ENCODE data around the gene IZUMO4. TPM values are rescaled to one million over a fixed set of nuclear protein-coding genes. Genes with fewer than 3 reads are reported as not detected.

IZUMO4 gene
- total RNA-seq, 3 donors from 2014 or later, result 3.6 to 12.8 (median 3.7) TPM

GRCh38 chr19:2113439-2114211 lies 16.9 kb downstream of the IZUMO4 start:
- H3K27ac ChIP-seq, result no peak overlapping the region
- intact Hi-C loops (cut with DNase I; ENCODE audit: low total_unique reads), result no loop called here
- no peaks in the 10 kb centered on the region for H3K9me3 ChIP-seq
- no peaks in the 10 kb centered on the region for H3K27me3 ChIP-seq
- no peak overlapping the region for H3K4me3 ChIP-seq
- no peak for DNase-seq (ENCODE audit: low spot score in 2 of 2)
- H3K4me1 ChIP-seq, result no peaks in the 10 kb centered on the region
- peaks cover 38% of the 10 kb centered on the region for H3K36me3 ChIP-seq
- TF ChIP-seq, protein P1, sequence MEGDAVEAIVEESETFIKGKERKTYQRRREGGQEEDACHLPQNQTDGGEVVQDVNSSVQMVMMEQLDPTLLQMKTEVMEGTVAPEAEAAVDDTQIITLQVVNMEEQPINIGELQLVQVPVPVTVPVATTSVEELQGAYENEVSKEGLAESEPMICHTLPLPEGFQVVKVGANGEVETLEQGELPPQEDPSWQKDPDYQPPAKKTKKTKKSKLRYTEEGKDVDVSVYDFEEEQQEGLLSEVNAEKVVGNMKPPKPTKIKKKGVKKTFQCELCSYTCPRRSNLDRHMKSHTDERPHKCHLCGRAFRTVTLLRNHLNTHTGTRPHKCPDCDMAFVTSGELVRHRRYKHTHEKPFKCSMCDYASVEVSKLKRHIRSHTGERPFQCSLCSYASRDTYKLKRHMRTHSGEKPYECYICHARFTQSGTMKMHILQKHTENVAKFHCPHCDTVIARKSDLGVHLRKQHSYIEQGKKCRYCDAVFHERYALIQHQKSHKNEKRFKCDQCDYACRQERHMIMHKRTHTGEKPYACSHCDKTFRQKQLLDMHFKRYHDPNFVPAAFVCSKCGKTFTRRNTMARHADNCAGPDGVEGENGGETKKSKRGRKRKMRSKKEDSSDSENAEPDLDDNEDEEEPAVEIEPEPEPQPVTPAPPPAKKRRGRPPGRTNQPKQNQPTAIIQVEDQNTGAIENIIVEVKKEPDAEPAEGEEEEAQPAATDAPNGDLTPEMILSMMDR (IDR thresholded peaks at IDR 0.05), result no peak
- TF ChIP-seq POLR2AphosphoS5 (IDR thresholded peaks at IDR 0.05), result no peak
- no peak for TF ChIP-seq POLR2A (IDR thresholded peaks at IDR 0.05)

DNA sequence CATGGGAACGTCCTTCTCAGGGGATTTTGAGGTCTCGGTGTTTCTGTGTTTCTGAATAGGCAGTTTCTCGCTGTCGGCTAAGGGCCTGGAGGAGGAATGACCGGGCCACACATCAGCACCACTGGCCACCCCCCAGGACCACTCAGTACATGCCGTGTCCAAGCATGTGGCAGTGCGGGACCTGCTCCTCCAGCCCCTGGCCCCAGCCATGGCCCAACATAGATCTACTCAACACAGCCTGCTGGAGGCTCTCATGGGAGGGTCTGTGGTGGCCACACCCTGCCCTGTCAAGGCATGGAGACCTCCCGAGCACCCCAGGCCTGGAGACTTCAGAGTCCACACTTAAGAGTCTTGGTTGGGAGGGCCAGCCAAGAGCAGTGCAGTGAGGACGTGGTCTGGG lies 17.5 kb downstream of the IZUMO4 start:
- no peaks in the 10 kb centered on the region for H3K9me3 ChIP-seq
- no peak for DNase-seq (ENCODE audit: low spot score in 2 of 2)
- no peaks in the 10 kb centered on the region for H3K27me3 ChIP-seq
- H3K4me3 ChIP-seq, result no peak overlapping the region
- intact Hi-C loops (cut with DNase I; ENCODE audit: low total_unique reads), result no loop called here
- H3K4me1 ChIP-seq, result no peaks in the 10 kb centered on the region
- no peak overlapping the region for H3K27ac ChIP-seq
- peaks cover 38% of the 10 kb centered on the region for H3K36me3 ChIP-seq
- TF ChIP-seq POLR2A (IDR thresholded peaks at IDR 0.05) (no peak), POLR2AphosphoS5 (IDR thresholded peaks at IDR 0.05) (no peak)
- TF ChIP-seq, protein P1 (IDR thresholded peaks at IDR 0.05), result no peak

- H3K36me3 ChIP-seq, result peaks cover 38% of the 10 kb centered on the region
- intact Hi-C loops (cut with DNase I; ENCODE audit: low total_unique reads), result no loop called here
- DNase-seq (ENCODE audit: low spot score in 2 of 2), result no peak
- H3K27ac ChIP-seq, result no peak overlapping the region
- H3K27me3 ChIP-seq, result no peaks in the 10 kb centered on the region
- H3K4me3 ChIP-seq, result no peak overlapping the region
- TF ChIP-seq POLR2AphosphoS5 (IDR thresholded peaks at IDR 0.05) (no peak), POLR2A (IDR thresholded peaks at IDR 0.05) (no peak)
- TF ChIP-seq, protein P1 (IDR thresholded peaks at IDR 0.05), result no peak
- no peaks in the 10 kb centered on the region for H3K4me1 ChIP-seq
- no peaks in the 10 kb centered on the region for H3K9me3 ChIP-seq
Observed at GRCh38 chr19:2114821-2115220, 18.1 kb downstream of the IZUMO4 start.

GRCh38 chr19:2115324-2115723 lies 18.6 kb downstream of the IZUMO4 start:
- no peaks in the 10 kb centered on the region for H3K9me3 ChIP-seq
- H3K4me3 ChIP-seq, result no peak overlapping the region
- H3K36me3 ChIP-seq, result peaks cover 40% of the 10 kb centered on the region
- no peak for DNase-seq (ENCODE audit: low spot score in 2 of 2)
- intact Hi-C loops (cut with DNase I; ENCODE audit: low total_unique reads), result no loop called here
- no peak overlapping the region for H3K27ac ChIP-seq
- TF ChIP-seq POLR2A (IDR thresholded peaks at IDR 0.05) (no peak), POLR2AphosphoS5 (IDR thresholded peaks at IDR 0.05) (no peak)
- TF ChIP-seq, protein P1 (IDR thresholded peaks at IDR 0.05), result no peak
- no peaks in the 10 kb centered on the region for H3K4me1 ChIP-seq
- no peaks in the 10 kb centered on the region for H3K27me3 ChIP-seq

DNA sequence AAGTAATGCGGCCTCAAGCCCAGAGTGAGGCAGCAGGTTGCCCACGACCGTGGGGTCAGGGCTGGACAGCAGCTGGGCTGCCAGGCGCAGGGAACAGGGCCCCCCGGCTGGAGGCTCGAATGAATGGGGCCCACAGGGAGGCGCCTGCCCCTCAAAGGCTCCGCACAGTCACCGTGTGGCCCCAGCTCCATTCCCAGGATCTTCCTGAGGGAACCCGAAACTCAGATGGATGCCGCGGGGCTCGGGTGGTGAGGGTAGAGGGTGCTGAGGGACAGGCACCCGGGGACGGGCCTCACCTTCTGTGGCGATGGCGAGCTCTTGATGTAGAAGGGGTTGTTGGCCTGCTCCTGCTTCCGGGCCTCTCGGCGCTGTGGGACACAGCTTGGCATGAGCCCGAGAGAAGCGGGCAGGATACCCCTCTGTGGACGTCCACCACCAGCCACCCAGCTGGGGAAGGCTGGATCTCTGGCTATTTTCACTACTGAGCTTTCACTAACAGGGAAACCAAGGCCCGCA lies 19.3 kb downstream of the IZUMO4 start:
- no peaks in the 10 kb centered on the region for H3K4me1 ChIP-seq
- H3K27ac ChIP-seq, result no peak overlapping the region
- no peaks in the 10 kb centered on the region for H3K9me3 ChIP-seq
- intact Hi-C loops (cut with DNase I; ENCODE audit: low total_unique reads), result no loop called here
- DNase-seq (ENCODE audit: low spot score in 2 of 2), result no peak
- H3K4me3 ChIP-seq, result no peak overlapping the region
- H3K36me3 ChIP-seq, result peaks cover 47% of the 10 kb centered on the region
- no peak for TF ChIP-seq POLR2A (IDR thresholded peaks at IDR 0.05)
- no peak for TF ChIP-seq POLR2AphosphoS5 (IDR thresholded peaks at IDR 0.05)
- no peaks in the 10 kb centered on the region for H3K27me3 ChIP-seq
